Frontal cortex (tissue), 4 donors: ENCODE measurements around the gene TAS1R2. TPM values are rescaled to one million over a fixed set of nuclear protein-coding genes. Genes with fewer than 3 reads are reported as not detected.

Experiments
- DNase-seq, 2 donors: peaks; one replicate each; pipeline ENCODE4 v3.0.0; 2012; ENCODE audit warnings: low spot score in 2 of 2
- FAIRE-seq: peaks from 2 replicates; lab custom pipeline; 2012; peaks lifted over from hg19 to GRCh38; lab: Jason Lieb, UNC
- total RNA-seq: library from RNA; depleted of rRNA; stranded (reverse); fragments of >200 nt; gene quantifications from one replicate; pipeline ENCODE4 v1.2.3, GENCODE V29; 2014
- donor health status: control.
- donor health status: control.
- donor health status: control.

Gene TAS1R2
- total RNA-seq, 1 donor from 2014 or later = not detected

DNA sequence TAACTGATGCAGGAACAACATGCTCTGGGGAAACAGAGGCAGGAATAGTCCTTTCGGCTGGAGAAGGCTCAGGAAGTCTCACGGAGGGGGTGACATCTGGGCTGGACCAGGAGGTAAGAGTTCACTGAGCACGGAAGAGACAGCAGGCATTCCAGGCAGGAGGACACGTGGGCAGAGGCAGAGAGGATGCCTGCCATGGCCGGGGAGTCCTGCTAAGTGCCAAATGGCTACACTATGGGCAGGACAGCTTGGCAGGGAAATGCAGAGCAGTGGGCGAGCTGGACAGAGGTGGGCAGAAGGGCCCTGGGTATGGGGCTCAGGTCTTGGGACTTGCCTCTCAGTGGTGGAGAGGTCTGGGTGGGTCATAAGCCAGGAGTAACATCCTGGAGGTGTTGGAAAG, 25.3 kb upstream of the TAS1R2 start:
- DNase-seq = no peak
- FAIRE-seq = no peak

GRCh38 chr1:18884419-18884717, 24.9 kb upstream of the TAS1R2 start:
- DNase-seq (no peak), FAIRE-seq (no peak)

DNA sequence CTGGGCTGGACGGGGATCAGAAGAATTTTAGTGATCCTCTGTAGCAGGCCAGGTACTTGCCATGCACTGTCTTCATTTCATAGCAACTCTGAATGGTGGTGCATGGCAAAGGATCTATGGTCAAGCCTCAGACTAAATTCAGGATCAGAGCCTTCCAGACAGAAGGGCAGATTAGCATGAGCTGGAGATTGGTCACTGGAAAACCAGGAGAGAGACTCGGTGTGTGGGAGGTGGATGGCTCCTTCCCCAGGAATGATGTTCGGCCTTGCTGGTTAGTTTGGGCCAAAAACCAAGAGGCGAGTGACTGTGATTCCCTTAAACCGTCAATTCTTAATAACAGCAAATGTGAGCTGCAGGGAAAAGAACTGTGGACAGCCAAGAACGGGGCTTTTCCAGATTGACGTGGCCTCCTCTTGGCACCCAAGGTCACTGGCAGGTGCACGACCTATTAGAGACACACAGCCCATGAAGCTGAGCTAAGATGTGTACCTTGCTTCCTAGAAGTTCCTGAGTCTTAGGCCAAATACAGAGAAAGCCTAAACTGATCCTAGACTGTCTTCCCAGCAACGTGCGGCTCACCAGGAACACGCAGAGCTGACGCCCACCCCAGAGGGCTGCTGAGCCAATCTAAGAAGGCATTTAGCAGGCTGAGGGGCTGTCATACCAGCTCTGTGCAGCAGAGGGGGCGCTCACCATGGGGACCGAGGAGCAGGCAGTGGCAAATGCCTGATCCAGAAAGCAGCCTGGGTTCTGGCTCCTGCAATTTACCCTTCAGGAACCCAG, 24.4 kb upstream of the TAS1R2 start:
- DNase-seq (peak; percentile 68 to 79), FAIRE-seq (no peak)

DNA sequence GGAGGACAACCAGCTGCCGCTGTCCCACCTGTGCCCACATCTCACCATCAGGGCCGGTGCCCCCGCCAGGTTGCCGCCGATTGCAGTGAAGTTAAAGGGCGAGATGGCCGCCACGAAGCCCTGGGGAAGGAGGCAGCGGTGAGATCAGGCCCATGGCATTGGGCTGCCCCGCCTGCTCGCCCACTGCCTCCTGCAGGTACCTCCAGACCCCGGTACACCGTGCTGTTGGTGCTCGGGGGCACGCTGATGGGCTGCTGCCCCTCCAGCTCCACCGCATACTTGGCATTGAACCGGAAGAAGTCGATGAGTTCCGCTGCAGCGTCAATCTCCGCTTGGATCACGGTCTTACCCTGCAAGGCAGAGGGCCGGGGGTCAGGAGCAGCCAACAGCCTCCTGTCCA, 23.6 kb upstream of the TAS1R2 start:
- DNase-seq (no peak), FAIRE-seq (no peak)

DNA sequence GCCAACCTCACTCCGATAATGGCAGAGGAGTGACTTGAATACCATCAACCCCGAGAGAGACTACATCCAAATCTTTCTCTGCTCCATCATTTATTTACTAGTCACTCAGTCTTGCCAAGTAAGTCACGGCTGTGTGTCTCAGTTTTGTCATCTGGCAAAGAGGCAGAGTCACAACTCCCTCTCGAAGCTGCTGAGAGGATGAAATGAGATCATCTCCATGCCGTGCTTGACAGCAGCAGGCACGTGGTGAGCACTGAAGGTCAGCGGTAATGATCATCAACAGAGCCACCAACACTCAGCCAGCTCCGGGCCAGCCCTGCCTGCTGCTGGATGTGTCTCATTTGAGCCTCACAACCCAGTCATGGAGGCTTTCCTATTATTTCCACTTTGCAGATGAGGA, 23.0 kb upstream of the TAS1R2 start:
- FAIRE-seq = no peak
- no peak for DNase-seq

DNA sequence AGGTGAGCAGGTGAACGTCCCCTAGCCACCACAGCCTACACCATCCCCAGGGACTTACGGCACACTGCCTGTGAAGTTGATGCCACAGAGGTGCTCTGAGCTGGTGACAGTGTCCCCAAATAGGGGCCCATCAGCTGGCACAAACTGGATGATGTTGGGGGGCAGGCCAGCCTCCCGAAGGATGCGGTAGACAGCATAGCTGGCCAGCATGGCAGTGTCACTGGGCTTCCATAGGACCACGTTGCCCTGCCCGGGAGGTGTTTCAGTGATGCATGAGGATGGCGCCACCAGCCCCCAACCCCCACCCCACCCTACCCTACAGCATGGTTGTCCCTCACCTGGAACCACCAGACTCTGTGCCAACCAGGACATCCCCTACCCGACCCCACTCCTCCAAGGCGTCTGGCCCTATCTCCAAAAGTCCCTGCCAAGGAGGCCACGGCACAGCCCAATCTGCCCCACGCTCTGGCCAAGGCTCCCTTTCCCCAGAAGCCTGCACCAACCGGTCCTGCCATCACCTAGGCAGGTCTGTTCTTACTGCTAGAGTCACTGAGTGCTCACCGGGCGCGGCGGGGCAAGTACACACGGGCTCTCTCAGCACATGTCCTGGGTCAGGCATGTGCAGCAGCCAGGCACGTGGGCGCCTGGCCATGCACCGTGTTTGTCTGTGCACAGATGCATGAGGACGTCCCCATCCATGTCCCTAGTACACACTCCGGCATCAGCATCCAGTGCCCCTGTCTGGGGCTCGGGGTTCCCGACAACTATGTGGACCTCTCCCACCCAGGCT, 22.4 kb upstream of the TAS1R2 start:
- DNase-seq (no peak), FAIRE-seq (no peak)

- DNase-seq (no peak), FAIRE-seq (no peak)
Measured at GRCh38 chr1:18881164-18881563, 21.7 kb upstream of the TAS1R2 start.

DNA sequence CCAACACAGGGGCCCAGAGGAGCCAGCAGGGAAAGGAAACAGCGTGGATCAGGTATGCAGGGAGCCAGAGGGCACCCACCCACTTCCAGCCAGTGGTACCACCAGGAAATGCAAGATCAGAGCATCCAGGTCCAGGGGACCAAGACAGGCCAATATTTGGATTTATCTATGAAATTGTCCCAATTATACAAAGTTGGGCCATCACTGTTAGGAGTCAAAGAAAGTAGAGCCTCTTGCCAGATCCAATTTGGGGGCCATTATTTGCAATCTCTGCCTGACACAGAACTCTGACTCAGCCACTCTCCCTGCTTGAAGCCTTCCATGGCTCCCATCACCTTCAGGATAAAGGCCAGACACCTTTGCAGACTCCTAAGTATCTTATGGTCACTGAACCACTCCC, 21.1 kb upstream of the TAS1R2 start:
- no peak for FAIRE-seq
- no peak for DNase-seq

DNA sequence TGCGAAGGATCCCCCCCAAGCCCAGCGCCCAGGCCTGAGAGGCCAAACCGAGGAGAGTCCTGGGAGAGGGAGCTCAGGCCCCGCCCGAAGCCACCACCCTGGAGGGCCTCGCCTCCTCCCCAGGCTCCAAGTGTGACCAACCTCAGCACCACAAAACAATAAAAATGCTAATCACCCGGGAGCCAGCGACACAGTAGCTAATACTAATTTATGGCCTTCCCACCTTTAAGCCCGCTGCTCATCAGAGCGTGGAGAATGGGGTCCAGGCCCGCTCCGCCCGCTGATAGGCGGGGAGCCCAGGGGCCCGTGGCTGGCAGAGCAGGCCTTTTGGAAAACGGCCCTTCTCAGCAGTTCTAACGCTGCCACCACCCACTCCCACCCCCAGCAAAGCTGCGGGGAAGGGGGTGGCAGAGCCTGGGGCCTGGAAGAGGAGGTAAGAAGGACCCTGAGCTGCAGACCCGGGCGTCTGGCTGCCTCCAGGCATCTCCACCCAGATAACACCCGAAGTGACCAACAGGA, 20.4 kb upstream of the TAS1R2 start:
- FAIRE-seq (no peak), DNase-seq (no peak)

GRCh38 chr1:18879215-18879790, 19.8 kb upstream of the TAS1R2 start:
- FAIRE-seq (no peak), DNase-seq (no peak)

DNA sequence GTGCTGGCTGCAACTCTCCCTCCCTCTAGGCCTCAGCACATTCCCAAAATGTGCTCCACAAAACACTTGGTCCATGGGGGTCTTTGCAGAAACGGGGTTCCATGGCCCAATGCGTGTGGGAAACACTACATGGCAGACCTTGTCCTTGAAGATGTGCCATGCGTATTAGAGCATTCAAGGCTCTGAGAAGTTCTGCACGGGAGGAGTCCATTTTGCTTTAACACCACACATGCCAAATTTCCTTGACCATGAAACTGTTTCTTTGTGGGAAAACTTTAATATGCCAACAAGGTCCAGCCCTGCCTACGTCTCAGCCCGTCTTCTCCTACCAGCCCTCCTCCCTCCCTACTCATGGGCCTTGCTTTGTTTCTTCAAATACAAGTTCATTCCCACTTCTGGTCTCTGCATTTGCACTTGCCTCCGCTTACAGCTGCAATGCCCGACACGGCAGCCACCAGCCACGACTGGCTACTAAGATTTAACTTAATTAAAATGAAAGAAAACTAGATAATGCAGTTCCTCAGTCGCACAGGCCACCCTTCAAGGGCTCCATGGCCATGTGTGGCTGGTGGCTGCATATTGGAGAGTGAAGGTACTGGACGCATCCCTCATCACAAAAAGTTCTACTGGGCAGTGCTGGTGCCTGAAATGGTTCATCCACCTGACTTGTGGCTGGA, 19.2 kb upstream of the TAS1R2 start:
- DNase-seq = no peak
- FAIRE-seq = no peak

- DNase-seq = no peak
- no peak for FAIRE-seq
Measured at GRCh38 chr1:18877282-18877681, 17.8 kb upstream of the TAS1R2 start.

- no peak for FAIRE-seq
Measured at GRCh38 chr1:18876210-18876609, 16.8 kb upstream of the TAS1R2 start.

GRCh38 chr1:18875796-18876128, 16.3 kb upstream of the TAS1R2 start:
- DNase-seq (no peak), FAIRE-seq (no peak)

More at GRCh38 chr1:18876210-18876609, 16.8 kb upstream of the TAS1R2 start:
- DNase-seq = no peak

- FAIRE-seq (no peak), DNase-seq (peak; percentile 76 to 90)
Measured at GRCh38 chr1:18875107-18875795, 15.8 kb upstream of the TAS1R2 start.

DNA sequence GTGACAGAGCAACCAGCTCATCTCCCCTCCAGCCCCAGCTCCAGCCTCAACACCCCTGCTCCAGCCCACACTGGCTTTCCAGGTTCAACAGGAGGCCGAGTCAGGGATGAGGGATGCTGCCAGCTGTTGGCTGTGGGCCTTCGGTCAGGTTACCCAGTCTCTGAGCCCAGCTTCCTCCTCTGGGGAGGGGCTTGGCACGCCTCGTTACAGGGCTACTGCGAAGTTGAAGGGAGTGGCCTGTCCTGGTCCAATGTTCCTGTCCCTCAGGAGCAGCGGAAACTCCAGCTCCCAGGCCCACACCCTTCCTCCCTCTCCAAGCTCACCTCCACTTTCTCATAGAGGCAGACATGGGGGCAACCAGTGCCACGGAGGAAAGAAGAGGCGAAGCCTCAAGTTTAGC, 15.1 kb upstream of the TAS1R2 start:
- FAIRE-seq (no peak), DNase-seq (no peak)

DNA sequence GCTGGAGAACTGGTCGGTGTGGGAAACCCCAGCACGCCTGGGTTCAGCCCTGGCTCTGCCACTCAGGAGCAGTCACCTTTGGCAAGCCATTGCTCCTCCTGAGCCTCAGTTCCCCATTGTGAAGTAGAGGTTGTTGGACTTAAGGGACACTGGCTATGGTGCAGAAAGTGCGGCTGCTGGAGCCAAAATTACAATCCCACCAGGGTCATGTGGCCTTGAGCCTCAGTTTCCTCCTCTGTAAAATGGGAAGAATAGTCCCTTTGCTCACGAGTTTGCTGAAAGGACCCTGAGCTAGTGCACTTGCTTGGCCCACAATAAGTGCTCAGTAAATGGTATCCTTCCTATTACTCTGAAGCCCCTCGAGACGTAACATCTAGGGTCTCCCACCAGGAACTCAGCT, 14.6 kb upstream of the TAS1R2 start:
- DNase-seq (no peak), FAIRE-seq (no peak)

DNA sequence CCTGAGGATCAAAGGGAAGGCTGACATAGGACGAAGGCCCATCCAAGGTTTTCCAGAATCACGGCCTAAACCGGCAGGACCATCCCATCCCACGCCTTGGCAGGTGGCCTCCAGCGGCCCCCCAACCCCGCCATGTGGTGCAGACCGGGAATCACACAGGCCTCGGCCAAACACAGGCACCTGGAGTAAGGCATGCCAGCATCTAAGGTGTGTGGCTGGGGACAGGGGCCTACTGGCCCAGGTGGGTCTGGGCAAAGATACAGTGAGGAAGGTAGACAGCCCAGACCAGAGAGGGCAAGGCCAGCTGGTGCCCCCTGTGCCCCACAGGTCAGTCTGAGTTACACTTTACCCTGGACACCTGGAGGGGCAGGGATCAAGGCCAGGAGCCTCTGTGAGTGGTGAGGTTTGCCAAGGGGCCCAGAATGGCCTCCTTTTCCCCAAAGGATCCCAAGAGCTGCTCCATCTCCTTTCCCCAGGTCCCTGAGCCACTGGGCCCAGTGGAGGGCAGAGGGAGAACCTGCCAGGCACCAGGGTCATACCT, 12.7 kb upstream of the TAS1R2 start:
- FAIRE-seq = no peak

DNA sequence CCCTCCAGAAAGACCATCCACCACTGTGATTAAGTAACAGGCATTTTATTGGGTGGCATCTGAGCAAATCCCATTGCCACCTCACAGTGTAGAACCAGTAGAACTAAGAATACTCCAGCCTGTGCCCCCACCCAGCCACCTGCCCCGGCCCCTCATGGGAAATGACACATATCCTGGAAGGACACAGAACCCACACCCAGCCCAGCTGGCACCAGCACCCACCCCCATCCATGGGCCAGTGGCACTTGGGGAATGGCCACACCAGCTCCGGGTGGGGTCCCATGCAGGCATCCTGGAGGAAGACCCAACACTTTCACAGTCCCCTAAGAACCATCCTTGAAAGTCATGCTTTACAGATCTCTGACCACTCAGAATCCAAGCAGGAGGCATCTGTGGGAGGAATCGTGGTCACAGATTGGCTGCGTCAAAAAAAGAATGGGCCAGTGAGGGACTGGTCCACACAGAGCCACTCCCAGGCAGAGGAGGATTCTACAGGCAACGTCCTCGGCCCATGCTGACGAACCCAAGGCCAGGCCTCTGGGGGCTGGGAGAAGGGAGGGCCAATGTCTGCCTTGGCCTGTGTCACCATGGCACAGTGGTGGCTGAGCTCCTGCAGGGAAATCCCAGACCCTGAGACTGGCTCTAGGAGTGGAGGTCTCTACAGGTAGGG, 12.1 kb upstream of the TAS1R2 start:
- DNase-seq (no peak), FAIRE-seq (no peak)

More for the DNA sequence above, 12.7 kb upstream of the TAS1R2 start:
- no peak for DNase-seq
